Measurements from ENCODE around the gene OR2L2.

DNA sequence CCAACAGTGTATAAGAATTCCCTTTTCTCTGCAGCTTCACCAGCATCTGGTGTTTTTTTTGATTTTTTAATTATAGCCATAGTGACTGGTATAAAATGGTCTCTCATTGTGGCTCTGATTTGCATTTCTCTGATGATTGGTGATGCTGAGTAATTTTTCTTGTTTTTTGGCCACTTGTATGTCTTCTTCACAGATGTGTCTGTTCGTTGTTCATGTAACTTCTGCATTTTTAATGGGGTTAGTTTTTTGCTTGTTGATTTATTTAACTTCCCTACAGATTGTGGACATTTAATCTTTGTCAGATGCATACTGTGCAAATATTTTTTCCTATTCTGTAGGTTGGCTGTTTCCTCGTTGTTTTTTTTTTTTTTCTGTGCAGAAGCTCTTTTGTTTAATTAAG is 36.9 kb upstream of the OR2L2 start:
- TF ChIP-seq, protein P1, sequence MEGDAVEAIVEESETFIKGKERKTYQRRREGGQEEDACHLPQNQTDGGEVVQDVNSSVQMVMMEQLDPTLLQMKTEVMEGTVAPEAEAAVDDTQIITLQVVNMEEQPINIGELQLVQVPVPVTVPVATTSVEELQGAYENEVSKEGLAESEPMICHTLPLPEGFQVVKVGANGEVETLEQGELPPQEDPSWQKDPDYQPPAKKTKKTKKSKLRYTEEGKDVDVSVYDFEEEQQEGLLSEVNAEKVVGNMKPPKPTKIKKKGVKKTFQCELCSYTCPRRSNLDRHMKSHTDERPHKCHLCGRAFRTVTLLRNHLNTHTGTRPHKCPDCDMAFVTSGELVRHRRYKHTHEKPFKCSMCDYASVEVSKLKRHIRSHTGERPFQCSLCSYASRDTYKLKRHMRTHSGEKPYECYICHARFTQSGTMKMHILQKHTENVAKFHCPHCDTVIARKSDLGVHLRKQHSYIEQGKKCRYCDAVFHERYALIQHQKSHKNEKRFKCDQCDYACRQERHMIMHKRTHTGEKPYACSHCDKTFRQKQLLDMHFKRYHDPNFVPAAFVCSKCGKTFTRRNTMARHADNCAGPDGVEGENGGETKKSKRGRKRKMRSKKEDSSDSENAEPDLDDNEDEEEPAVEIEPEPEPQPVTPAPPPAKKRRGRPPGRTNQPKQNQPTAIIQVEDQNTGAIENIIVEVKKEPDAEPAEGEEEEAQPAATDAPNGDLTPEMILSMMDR (conservative IDR thresholded peaks at IDR 0.05 in 1 of 2, IDR thresholded peaks at IDR 0.05 in 1 of 2; ENCODE audit: extremely low read depth in 1 of 2, insufficient read depth in 1 of 2, low read depth in 1 of 2, low read length in 2 of 2) = no peak
- TF ChIP-seq EZH2 (IDR thresholded peaks at IDR 0.05; ENCODE audit: borderline replicate concordance, low read length) = no peak
